Measurements from ENCODE around the gene EPB41L3. TPM values are rescaled to one million over a fixed set of nuclear protein-coding genes. Genes with fewer than 3 reads are reported as not detected.

EPB41L3 gene
- total and polyA plus RNA-seq, 11 donors: 2.7 to 45.6 (median 7.9) TPM

GRCh38 chr18:5475267-5475666, 68.5 kb downstream of the EPB41L3 start:
- Histone ChIP-seq H3K9me3 (no peaks in the 10 kb centered on the region), H3K27me3 (no peaks in the 10 kb centered on the region), H3K4me1 (peaks cover 0 to 14% (median 0%) of the 10 kb centered on the region in 12 donors), H3K36me3 (peaks cover 0 to 10% (median 0%) of the 10 kb centered on the region in 9 donors), H3K27ac (peak overlapping the region in 2 of 12 donors; percentile 7 to 29), H3K4me3 (no peak overlapping the region)
- intact Hi-C loops (cut with DNase I): no loop called here
- WGBS, 4 donors: 46 to 63% (median 55%) methylated on average over 8 of the region's 8 CpGs
- TF ChIP-seq CTCF (IDR thresholded peaks at IDR 0.05) (no peak), POLR2A (IDR thresholded peaks at IDR 0.05) (no peak)
- ATAC-seq (peak in 3 of 4 donors; percentile 45 to 75 (median 64)), DNase-seq (no peak)

- WGBS, 4 donors: 93 to 97% (median 94%) methylated on average over 9 to 13 of the region's 13 CpGs
- intact Hi-C loops (cut with DNase I): loop anchor here in 2 of 10 donors (2.0 to 10.0 kb wide), 2 partner anchors 37 to 45 kb away; no protein-coding TSS in a partner anchor
Observed at GRCh38 chr18:5469340-5469739, 74.5 kb downstream of the EPB41L3 start.

GRCh38 chr18:5468394-5468793, 75.4 kb downstream of the EPB41L3 start:
- H3K27me3 ChIP-seq: peaks cover 0 to 9% (median 0%) of the 10 kb centered on the region in 9 donors
- no peak for TF ChIP-seq POLR2A (IDR thresholded peaks at IDR 0.05)
- TF ChIP-seq CTCF (IDR thresholded peaks at IDR 0.05): no peak
- intact Hi-C loops (cut with DNase I): loop anchor here in 2 of 10 donors (2.0 to 10.0 kb wide), 2 partner anchors 38 to 46 kb away; no protein-coding TSS in a partner anchor
- H3K4me3 ChIP-seq: no peak overlapping the region
- 90 to 94% (median 92%) methylated on average over 9 of the region's 9 CpGs for whole genome bisulfite sequencing, 4 donors
- ATAC-seq (no peak), DNase-seq (no peak)
- H3K27ac ChIP-seq: no peak overlapping the region
- no peaks in the 10 kb centered on the region for H3K36me3 ChIP-seq
- no peaks in the 10 kb centered on the region for H3K9me3 ChIP-seq
- peaks cover 0 to 35% (median 0%) of the 10 kb centered on the region in 12 donors for H3K4me1 ChIP-seq

More at GRCh38 chr18:5469340-5469739, 74.5 kb downstream of the EPB41L3 start:
- TF ChIP-seq POLR2A (IDR thresholded peaks at IDR 0.05): no peak
- TF ChIP-seq CTCF (IDR thresholded peaks at IDR 0.05): no peak
- Histone ChIP-seq H3K4me1 (peaks cover 0 to 26% (median 0%) of the 10 kb centered on the region in 12 donors), H3K27ac (no peak overlapping the region), H3K4me3 (no peak overlapping the region), H3K9me3 (no peaks in the 10 kb centered on the region), H3K36me3 (no peaks in the 10 kb centered on the region), H3K27me3 (peaks cover 0 to 9% (median 0%) of the 10 kb centered on the region in 9 donors)
- DNase-seq: no peak
- ATAC-seq: no peak

GRCh38 chr18:5467671-5468070, 76.1 kb downstream of the EPB41L3 start:
- 76 to 89% (median 86%) methylated on average over 6 of the region's 6 CpGs for WGBS, 4 donors

More at GRCh38 chr18:5467671-5468070, 76.1 kb downstream of the EPB41L3 start:
- Histone ChIP-seq H3K27me3 (peaks cover 0 to 9% (median 0%) of the 10 kb centered on the region in 9 donors), H3K27ac (peak overlapping the region in 1 of 12 donors; percentile 67), H3K9me3 (no peaks in the 10 kb centered on the region), H3K4me3 (no peak overlapping the region), H3K36me3 (no peaks in the 10 kb centered on the region), H3K4me1 (peaks cover 0 to 43% (median 0%) of the 10 kb centered on the region in 12 donors)
- TF ChIP-seq POLR2A (IDR thresholded peaks at IDR 0.05) (no peak), CTCF (IDR thresholded peaks at IDR 0.05) (no peak)
- no peak for DNase-seq
- ATAC-seq: no peak
- intact Hi-C loops (cut with DNase I): loop anchor here in 2 of 10 donors (2.0 to 10.0 kb wide), 2 partner anchors 39 to 47 kb away; no protein-coding TSS in a partner anchor
